Mesenchymal stem cell (in vitro differentiated cells and primary cell): ENCODE measurements around the gene TMEM218.

Experiments
- DNase-seq: peaks from one replicate; pipeline ENCODE4 v3.0.0-alpha.2; 2013
- H2AFZ ChIP-seq: one replicate; pipeline ENCODE4 v1.6.1; 2013; ENCODE audit warnings: low read depth, mild to moderate bottlenecking, control low read depth, inconsistent platforms, low read length, moderate library complexity
- H2AK5ac ChIP-seq: 2 replicates; pipeline ENCODE4 v1.6.1; 2013; ENCODE audit warnings: low read length, moderate library complexity, mild to moderate bottlenecking, inconsistent platforms; ENCODE audit not compliant: severe bottlenecking
- H2BK120ac ChIP-seq: one replicate; pipeline ENCODE4 v1.6.1; 2013; ENCODE audit warnings: low read depth, mild to moderate bottlenecking, inconsistent platforms, low read length, moderate library complexity
- H2BK12ac ChIP-seq, 2 experiments: one replicate each; pipeline ENCODE4 v1.6.1; 2013; ENCODE audit warnings: inconsistent platforms in 2 of 2, low read length in 2 of 2, mild to moderate bottlenecking in 2 of 2, moderate library complexity in 2 of 2, control low read depth in 1 of 2
- H2BK15ac ChIP-seq: one replicate; pipeline ENCODE4 v1.6.1; 2013; ENCODE audit warnings: mild to moderate bottlenecking, low read depth, inconsistent platforms; ENCODE audit not compliant: poor library complexity, severe bottlenecking
- H2BK5ac ChIP-seq: 2 replicates; pipeline ENCODE4 v1.6.1; 2013; ENCODE audit warnings: low read depth, mild to moderate bottlenecking, low read length, control low read depth, inconsistent platforms; ENCODE audit not compliant: poor library complexity, severe bottlenecking
- H3K14ac ChIP-seq, 2 experiments: one replicate each; pipeline ENCODE4 v1.6.1; 2013; ENCODE audit warnings: inconsistent platforms in 2 of 2, low read length in 2 of 2, control low read depth in 1 of 2, mild to moderate bottlenecking in 1 of 2, moderate library complexity in 1 of 2
- H3K18ac ChIP-seq, 2 experiments: one replicate each; pipeline ENCODE4 v1.6.1; 2013; ENCODE audit warnings: inconsistent platforms in 2 of 2, low read length in 2 of 2, control low read depth in 1 of 2, low read depth in 1 of 2, mild to moderate bottlenecking in 1 of 2
- H3K23ac ChIP-seq, 2 experiments: one replicate each; pipeline ENCODE4 v1.6.1; 2013; ENCODE audit warnings: inconsistent platforms in 2 of 2, low read length in 2 of 2, mild to moderate bottlenecking in 2 of 2, moderate library complexity in 2 of 2, control low read depth in 1 of 2
- H3K27ac ChIP-seq: 2 replicates; pipeline ENCODE4 v1.5.1; 2013; ENCODE audit warnings: mild to moderate bottlenecking, moderate library complexity, low read length, control low read depth, inconsistent platforms; ENCODE audit not compliant: poor library complexity, severe bottlenecking
- H3K27me3 ChIP-seq, 2 experiments: 2 replicates each; pipeline versions ENCODE4 v1.6.1 to v1.7.0; 2013; ENCODE audit warnings: low read length in 2 of 2, mild to moderate bottlenecking in 2 of 2, moderate library complexity in 2 of 2, control low read depth in 1 of 2, inconsistent platforms in 1 of 2; ENCODE audit not compliant: control insufficient read depth in 1 of 2, insufficient read depth in 1 of 2
- H3K36me3 ChIP-seq, 2 experiments: 2 replicates each; pipeline versions ENCODE4 v1.6.1 to v1.7.0; 2013; ENCODE audit warnings: low read length in 2 of 2, control low read depth in 1 of 2, inconsistent platforms in 1 of 2, low read depth in 1 of 2, mild to moderate bottlenecking in 1 of 2; ENCODE audit not compliant: insufficient read depth in 2 of 2, control insufficient read depth in 1 of 2
- H3K4ac ChIP-seq, 2 experiments: one replicate each; pipeline ENCODE4 v1.6.1; 2013; ENCODE audit warnings: inconsistent platforms in 2 of 2, low read length in 2 of 2, mild to moderate bottlenecking in 2 of 2, moderate library complexity in 2 of 2, control low read depth in 1 of 2, low read depth in 1 of 2
- H3K4me1 ChIP-seq: 2 replicates; pipeline ENCODE4 v1.6.1; 2013; ENCODE audit warnings: low read depth, low read length, control low read depth; ENCODE audit not compliant: control insufficient read depth, insufficient read depth
- H3K4me2 ChIP-seq: 2 replicates; pipeline ENCODE4 v1.6.1; 2013; ENCODE audit warnings: low read length, mild to moderate bottlenecking, inconsistent platforms; ENCODE audit not compliant: poor library complexity, severe bottlenecking
- H3K4me3 ChIP-seq, 2 experiments: 2 replicates each; pipeline versions ENCODE4 v1.5.1 to v1.7.0; 2013; ENCODE audit warnings: low read length in 2 of 2, mild to moderate bottlenecking in 2 of 2, control low read depth in 1 of 2, low read depth in 1 of 2; ENCODE audit not compliant: insufficient read depth in 1 of 2
- H3K79me1 ChIP-seq: replicated peaks from 2 replicates; pipeline ENCODE4 v1.6.1; 2013; ENCODE audit warnings: mild to moderate bottlenecking, control low read depth, low read length, inconsistent platforms; ENCODE audit not compliant: poor library complexity, severe bottlenecking
- H3K9ac ChIP-seq: 2 replicates; pipeline ENCODE4 v1.7.0; 2013; ENCODE audit warnings: mild to moderate bottlenecking, low read length, moderate library complexity
- H3K9me3 ChIP-seq: 2 replicates; pipeline ENCODE4 v1.7.0; 2013; ENCODE audit warnings: mild to moderate bottlenecking, low read length; ENCODE audit not compliant: control insufficient read depth
- H4K8ac ChIP-seq: one replicate; pipeline ENCODE4 v1.6.1; 2013; ENCODE audit warnings: inconsistent platforms, mild to moderate bottlenecking, low read length, moderate library complexity
- H4K91ac ChIP-seq: one replicate; pipeline ENCODE4 v1.6.1; 2013; ENCODE audit warnings: mild to moderate bottlenecking, low read length, inconsistent platforms
- WGBS: methylation state at CpG from one replicate; pipeline ENCODE4 v1.1.7; 2013; ENCODE audit warnings: mixed read lengths; 5-methylcytosine and 5-hydroxymethylcytosine counted together

The TMEM218 gene

GRCh38 chr11:125153837-125154236 lies 42.4 kb upstream of the TMEM218 start:
- Histone ChIP-seq H2BK12ac (no peak overlapping the region), H4K91ac (no peak overlapping the region), H3K36me3 (no peaks in the 10 kb centered on the region), H3K23ac (no peak overlapping the region), H3K4me1 (peaks cover 6% of the 10 kb centered on the region), H3K27me3 (peaks cover 0 to 62% of the 10 kb centered on the region in 2 experiments), H3K9me3 (no peaks in the 10 kb centered on the region), H2BK5ac (no peak overlapping the region), H3K4me3 (no peak overlapping the region), H3K4me2 (no peak overlapping the region), H3K9ac (no peak overlapping the region), H3K14ac (no peak overlapping the region), H3K79me1 (no peaks in the 10 kb centered on the region), H3K27ac (no peak overlapping the region), H2AK5ac (no peak overlapping the region), H2AFZ (no peak overlapping the region), H3K18ac (no peak overlapping the region), H2BK15ac (no peak overlapping the region), H2BK120ac (no peak overlapping the region), H3K4ac (no peak overlapping the region), H4K8ac (no peak overlapping the region)
- WGBS: 45% methylated on average over 2 of the region's 2 CpGs
- no peak for DNase-seq

GRCh38 chr11:125148743-125149142 lies 37.3 kb upstream of the TMEM218 start:
- Histone ChIP-seq H2BK12ac (no peak overlapping the region), H3K4me2 (no peak overlapping the region), H3K27me3 (peaks cover 0 to 36% of the 10 kb centered on the region in 2 experiments), H3K27ac (no peak overlapping the region), H3K36me3 (no peaks in the 10 kb centered on the region), H2AK5ac (no peak overlapping the region), H3K4me3 (no peak overlapping the region), H2BK15ac (no peak overlapping the region), H3K9me3 (no peaks in the 10 kb centered on the region), H3K9ac (no peak overlapping the region), H2BK120ac (no peak overlapping the region), H2BK5ac (no peak overlapping the region), H4K91ac (no peak overlapping the region), H3K14ac (no peak overlapping the region), H3K79me1 (no peaks in the 10 kb centered on the region), H3K18ac (no peak overlapping the region), H3K4ac (no peak overlapping the region), H2AFZ (no peak overlapping the region), H3K23ac (no peak overlapping the region), H3K4me1 (no peaks in the 10 kb centered on the region), H4K8ac (no peak overlapping the region)
- WGBS: 83% methylated on average over 5 of the region's 5 CpGs
- no peak for DNase-seq

GRCh38 chr11:125148011-125148410 lies 36.6 kb upstream of the TMEM218 start:
- no peak overlapping the region for H2BK15ac ChIP-seq
- H2BK12ac ChIP-seq: no peak overlapping the region
- H2AK5ac ChIP-seq: no peak overlapping the region
- no peaks in the 10 kb centered on the region for H3K4me1 ChIP-seq
- H4K8ac ChIP-seq: no peak overlapping the region
- no peak overlapping the region for H2BK5ac ChIP-seq
- H2BK120ac ChIP-seq: no peak overlapping the region
- peaks cover 0 to 35% of the 10 kb centered on the region in 2 experiments for H3K27me3 ChIP-seq
- H3K79me1 ChIP-seq: no peaks in the 10 kb centered on the region
- H2AFZ ChIP-seq: no peak overlapping the region
- no peak overlapping the region for H3K14ac ChIP-seq
- no peaks in the 10 kb centered on the region for H3K36me3 ChIP-seq
- H3K27ac ChIP-seq: no peak overlapping the region
- no peak overlapping the region for H3K4me2 ChIP-seq
- H3K18ac ChIP-seq: no peak overlapping the region
- no peak overlapping the region for H3K23ac ChIP-seq
- no peak overlapping the region for H3K9ac ChIP-seq
- H4K91ac ChIP-seq: no peak overlapping the region
- H3K4me3 ChIP-seq: no peak overlapping the region
- DNase-seq: no peak
- H3K9me3 ChIP-seq: no peaks in the 10 kb centered on the region
- H3K4ac ChIP-seq: no peak overlapping the region

DNA sequence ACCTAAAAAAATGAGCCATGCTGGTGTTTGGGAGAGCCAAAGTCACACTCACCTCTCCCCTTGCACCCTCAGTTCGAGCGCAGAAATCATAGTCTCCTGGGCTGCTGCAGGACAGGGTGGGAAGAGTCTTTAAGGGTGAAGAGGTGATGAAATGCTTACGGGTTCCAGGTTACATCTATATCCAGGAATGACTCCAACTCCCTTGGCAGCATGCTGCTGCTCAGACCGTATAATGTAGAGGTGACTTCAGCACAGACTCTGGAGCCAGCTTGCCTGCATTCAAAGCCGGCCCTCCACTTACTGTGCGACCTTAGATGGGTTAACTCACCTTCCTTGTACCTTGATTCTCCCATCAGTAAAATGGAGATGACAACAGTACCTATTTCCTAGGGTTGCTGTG lies 35.9 kb upstream of the TMEM218 start:
- H2AFZ ChIP-seq: no peak overlapping the region
- no peak overlapping the region for H3K4me2 ChIP-seq
- WGBS: 85% methylated on average over 3 of the region's 6 CpGs
- H2BK15ac ChIP-seq: no peak overlapping the region
- H3K18ac ChIP-seq: no peak overlapping the region
- H3K9ac ChIP-seq: no peak overlapping the region
- no peak overlapping the region for H2AK5ac ChIP-seq
- H3K27ac ChIP-seq: no peak overlapping the region
- H3K9me3 ChIP-seq: no peaks in the 10 kb centered on the region
- no peak overlapping the region for H4K8ac ChIP-seq
- H4K91ac ChIP-seq: no peak overlapping the region
- no peak for DNase-seq
- H3K23ac ChIP-seq: no peak overlapping the region
- H3K4me3 ChIP-seq: no peak overlapping the region
- no peak overlapping the region for H3K14ac ChIP-seq
- H3K79me1 ChIP-seq: no peaks in the 10 kb centered on the region
- H3K4me1 ChIP-seq: no peaks in the 10 kb centered on the region
- no peak overlapping the region for H2BK12ac ChIP-seq
- no peak overlapping the region for H2BK120ac ChIP-seq
- no peak overlapping the region for H2BK5ac ChIP-seq
- no peak overlapping the region for H3K4ac ChIP-seq
- H3K36me3 ChIP-seq: no peaks in the 10 kb centered on the region
- peaks cover 0 to 35% of the 10 kb centered on the region in 2 experiments for H3K27me3 ChIP-seq
